Astrocyte of the cerebellum (primary cell): ENCODE data around the gene UQCR10.

Source experiments
- DNase-seq: peaks from one replicate; pipeline ENCODE4 v3.0.0-alpha.2; 2011; ENCODE audit warnings: low read depth
- H3K4me3 ChIP-seq: 2 replicates; pipeline ENCODE4 v1.5.1; 2011; ENCODE audit warnings: mild to moderate bottlenecking, low read depth, low read length, moderate library complexity
- in situ Hi-C: cut with HindIII; loops from 2 replicates; pipeline ENCODE4 v1.10.0; 2017; ENCODE audit warnings: low sequenced_read_pairs
- TF ChIP-seq, protein P1 (sequence below): IDR thresholded peaks from 2 replicates; pipeline ENCODE4 v1.5.1; 2012; ENCODE audit warnings: low read length, low read depth, moderate library complexity, mild to moderate bottlenecking; ENCODE audit errors: missing control alignments

The UQCR10 gene

GRCh38 chr22:29816980-29817379, 49.8 kb downstream of the UQCR10 start:
- in situ Hi-C loops, result loop anchor here (5.0 kb wide), 1 partner anchor 100 kb away; no protein-coding TSS in a partner anchor
- H3K4me3 ChIP-seq, result no peak overlapping the region
- TF ChIP-seq, protein P1, sequence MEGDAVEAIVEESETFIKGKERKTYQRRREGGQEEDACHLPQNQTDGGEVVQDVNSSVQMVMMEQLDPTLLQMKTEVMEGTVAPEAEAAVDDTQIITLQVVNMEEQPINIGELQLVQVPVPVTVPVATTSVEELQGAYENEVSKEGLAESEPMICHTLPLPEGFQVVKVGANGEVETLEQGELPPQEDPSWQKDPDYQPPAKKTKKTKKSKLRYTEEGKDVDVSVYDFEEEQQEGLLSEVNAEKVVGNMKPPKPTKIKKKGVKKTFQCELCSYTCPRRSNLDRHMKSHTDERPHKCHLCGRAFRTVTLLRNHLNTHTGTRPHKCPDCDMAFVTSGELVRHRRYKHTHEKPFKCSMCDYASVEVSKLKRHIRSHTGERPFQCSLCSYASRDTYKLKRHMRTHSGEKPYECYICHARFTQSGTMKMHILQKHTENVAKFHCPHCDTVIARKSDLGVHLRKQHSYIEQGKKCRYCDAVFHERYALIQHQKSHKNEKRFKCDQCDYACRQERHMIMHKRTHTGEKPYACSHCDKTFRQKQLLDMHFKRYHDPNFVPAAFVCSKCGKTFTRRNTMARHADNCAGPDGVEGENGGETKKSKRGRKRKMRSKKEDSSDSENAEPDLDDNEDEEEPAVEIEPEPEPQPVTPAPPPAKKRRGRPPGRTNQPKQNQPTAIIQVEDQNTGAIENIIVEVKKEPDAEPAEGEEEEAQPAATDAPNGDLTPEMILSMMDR, result no peak
- DNase-seq, result no peak

GRCh38 chr22:29817724-29818123, 50.6 kb downstream of the UQCR10 start:
- no peak overlapping the region for H3K4me3 ChIP-seq
- DNase-seq, result no peak
- in situ Hi-C loops, result loop anchor here (5.0 kb wide), 1 partner anchor 100 kb away; no protein-coding TSS in a partner anchor
- TF ChIP-seq, protein P1, result no peak

DNA sequence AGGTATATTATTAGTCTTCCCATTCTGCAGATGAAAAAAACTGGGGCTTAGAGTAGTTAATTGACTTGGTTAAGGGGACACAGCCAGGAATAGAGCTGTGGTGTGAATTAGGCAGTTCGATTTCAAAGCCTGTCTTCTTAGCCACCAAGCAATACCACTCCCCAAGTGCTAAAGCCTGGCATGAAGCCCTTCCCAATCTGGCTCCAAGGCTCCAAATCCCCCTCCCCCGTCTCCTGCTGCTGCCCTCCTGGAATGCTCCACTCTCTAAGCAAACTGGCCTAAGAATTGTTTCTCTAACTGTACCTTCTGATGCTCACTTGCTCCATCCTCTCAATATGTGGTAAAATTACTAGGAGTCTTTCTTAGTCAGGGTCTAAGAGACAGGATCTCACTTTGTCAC, 52.3 kb downstream of the UQCR10 start:
- no peak overlapping the region for H3K4me3 ChIP-seq
- TF ChIP-seq, protein P1, result no peak
- DNase-seq, result no peak
- in situ Hi-C loops, result loop anchor here (5.0 kb wide), 1 partner anchor 98 kb away; no protein-coding TSS in a partner anchor
